ENCODE results near the gene LRRFIP2.

The LRRFIP2 gene

GRCh38 chr3:37016903-37017302 lies 157.5 kb downstream of the LRRFIP2 start:
- H3K27me3 ChIP-seq (ENCODE audit: insufficient read depth, poor library complexity, severe bottlenecking), result no peaks in the 10 kb centered on the region
- H3K9me3 ChIP-seq (ENCODE audit: severe bottlenecking), result no peaks in the 10 kb centered on the region
- peaks cover 94% of the 10 kb centered on the region for H3K36me3 ChIP-seq (ENCODE audit: low read depth)
- no peak for DNase-seq (ENCODE audit: low spot score)
- H3K27ac ChIP-seq (ENCODE audit: poor library complexity, severe bottlenecking), result no peak overlapping the region
- no peaks in the 10 kb centered on the region for H3K4me1 ChIP-seq (ENCODE audit: insufficient read depth, poor library complexity, severe bottlenecking)
- no peak for TF ChIP-seq CTCF (IDR thresholded peaks at IDR 0.05; ENCODE audit: poor library complexity, severe bottlenecking)
- no peak overlapping the region for H3K4me3 ChIP-seq (ENCODE audit: severe bottlenecking)
- ATAC-seq (ENCODE audit: low read depth), result no peak

- DNase-seq (ENCODE audit: low spot score) (no peak), ATAC-seq (ENCODE audit: low read depth) (no peak)
- Histone ChIP-seq H3K36me3 (ENCODE audit: low read depth) (peaks cover 94% of the 10 kb centered on the region), H3K27ac (ENCODE audit: poor library complexity, severe bottlenecking) (no peak overlapping the region), H3K9me3 (ENCODE audit: severe bottlenecking) (no peaks in the 10 kb centered on the region), H3K4me1 (ENCODE audit: insufficient read depth, poor library complexity, severe bottlenecking) (no peaks in the 10 kb centered on the region), H3K4me3 (ENCODE audit: severe bottlenecking) (no peak overlapping the region), H3K27me3 (ENCODE audit: insufficient read depth, poor library complexity, severe bottlenecking) (no peaks in the 10 kb centered on the region)
- no peak for TF ChIP-seq CTCF (IDR thresholded peaks at IDR 0.05; ENCODE audit: poor library complexity, severe bottlenecking)
Observed at GRCh38 chr3:37015642-37016041, 158.7 kb downstream of the LRRFIP2 start.

GRCh38 chr3:37014620-37015019 lies 159.8 kb downstream of the LRRFIP2 start:
- Histone ChIP-seq H3K4me1 (ENCODE audit: insufficient read depth, poor library complexity, severe bottlenecking) (no peaks in the 10 kb centered on the region), H3K36me3 (ENCODE audit: low read depth) (peaks cover 84% of the 10 kb centered on the region), H3K27me3 (ENCODE audit: insufficient read depth, poor library complexity, severe bottlenecking) (no peaks in the 10 kb centered on the region), H3K27ac (ENCODE audit: poor library complexity, severe bottlenecking) (no peak overlapping the region), H3K4me3 (ENCODE audit: severe bottlenecking) (no peak overlapping the region), H3K9me3 (ENCODE audit: severe bottlenecking) (no peaks in the 10 kb centered on the region)
- DNase-seq (ENCODE audit: low spot score) (no peak), ATAC-seq (ENCODE audit: low read depth) (no peak)
- TF ChIP-seq CTCF (IDR thresholded peaks at IDR 0.05; ENCODE audit: poor library complexity, severe bottlenecking), result no peak
